Stimulated activated CD4-positive, alpha-beta T cell treated with anti-CD3 and anti-CD28 coated beads, Interleukin-12 subunit alpha, Interleukin-12 subunit beta, amount 100 ng/mL, for 48 hours (primary cell): ENCODE measurements around the gene MCTP1.

Experiments used
- DNase-seq, 3 donors: peaks; one replicate each; pipeline ENCODE4 v3.0.0-alpha.2; 2020; ENCODE audit warnings: low read depth in 2 of 3, low spot score in 1 of 3

The MCTP1 gene

DNA sequence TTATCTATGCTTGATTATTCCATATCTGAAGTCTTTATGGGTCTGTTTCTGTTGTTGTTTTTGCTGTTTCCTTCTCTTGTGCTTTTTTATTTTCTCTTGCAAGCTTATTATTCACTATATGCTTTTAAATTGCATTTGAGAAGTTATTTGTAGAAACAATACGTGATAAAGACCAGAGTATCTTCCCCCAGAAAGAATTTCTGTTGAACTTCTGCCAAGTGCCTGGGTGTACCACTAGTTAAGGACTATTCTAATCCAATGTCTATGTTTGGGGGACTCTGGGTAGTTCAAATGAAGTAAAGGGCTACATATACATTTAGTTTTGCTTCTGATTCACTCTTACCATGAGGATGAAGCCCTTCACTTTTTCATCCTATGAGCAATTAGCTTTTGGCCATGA lies 612.1 kb downstream of the MCTP1 start:
- DNase-seq, result no peak

DNA sequence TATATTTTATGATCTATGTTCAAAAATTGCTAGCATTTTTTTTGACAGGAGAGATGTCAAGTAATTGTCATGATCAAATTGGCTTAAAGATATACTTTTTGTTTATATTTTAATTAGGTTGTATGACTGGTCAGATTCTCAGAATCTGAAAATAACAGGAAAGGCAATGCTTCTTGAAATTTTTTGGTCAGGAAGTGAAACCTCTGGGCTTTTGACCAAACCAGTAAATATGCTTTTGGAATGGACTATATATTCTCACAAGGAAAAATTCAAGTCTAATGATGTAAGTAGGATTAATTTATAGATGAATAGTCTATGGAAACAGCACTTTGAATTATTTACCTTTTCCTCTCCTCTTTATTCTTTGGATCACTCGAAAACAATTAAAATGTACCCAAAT lies 614.2 kb downstream of the MCTP1 start:
- DNase-seq, result no peak

DNA sequence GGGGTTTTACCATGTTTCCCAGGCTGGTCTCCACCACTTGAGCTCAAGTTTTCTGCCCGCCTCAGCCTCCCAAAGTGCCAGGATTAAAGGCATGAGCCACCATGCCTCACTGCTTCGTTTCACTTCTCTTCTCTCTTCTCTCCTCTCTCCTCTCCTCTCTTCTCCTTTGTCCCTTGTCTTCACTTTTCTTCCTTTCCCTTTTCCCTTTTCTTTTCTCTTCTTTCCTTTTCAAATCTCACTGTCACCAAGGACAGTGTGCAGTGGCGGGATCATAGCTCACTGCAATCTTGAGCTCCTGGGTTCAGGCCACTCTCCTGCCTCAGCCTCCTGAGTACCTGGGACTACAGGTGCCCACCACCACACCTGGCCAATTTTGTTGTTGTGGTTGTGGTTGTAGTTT lies 617.0 kb downstream of the MCTP1 start:
- DNase-seq, result no peak

DNA sequence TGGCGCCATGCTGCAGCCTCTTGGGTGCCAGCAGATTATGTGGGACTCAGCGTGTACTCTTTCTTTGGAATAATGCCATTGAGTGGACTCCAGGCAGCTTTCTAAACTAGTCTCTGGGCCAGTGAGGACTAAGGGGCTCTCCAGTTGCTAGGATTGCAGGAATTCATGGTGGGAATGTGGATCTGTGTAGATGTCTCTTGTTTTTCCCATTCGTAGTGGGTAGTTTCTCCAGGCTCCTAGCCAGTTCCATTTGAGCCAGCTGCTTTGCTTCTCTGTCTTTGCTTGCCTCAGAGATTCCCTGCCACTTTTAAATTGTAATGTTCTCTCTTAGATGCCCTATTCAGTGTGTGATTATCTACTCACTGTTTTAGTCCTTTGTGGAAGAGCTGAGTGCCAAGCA lies 623.8 kb downstream of the MCTP1 start:
- no peak for DNase-seq

DNA sequence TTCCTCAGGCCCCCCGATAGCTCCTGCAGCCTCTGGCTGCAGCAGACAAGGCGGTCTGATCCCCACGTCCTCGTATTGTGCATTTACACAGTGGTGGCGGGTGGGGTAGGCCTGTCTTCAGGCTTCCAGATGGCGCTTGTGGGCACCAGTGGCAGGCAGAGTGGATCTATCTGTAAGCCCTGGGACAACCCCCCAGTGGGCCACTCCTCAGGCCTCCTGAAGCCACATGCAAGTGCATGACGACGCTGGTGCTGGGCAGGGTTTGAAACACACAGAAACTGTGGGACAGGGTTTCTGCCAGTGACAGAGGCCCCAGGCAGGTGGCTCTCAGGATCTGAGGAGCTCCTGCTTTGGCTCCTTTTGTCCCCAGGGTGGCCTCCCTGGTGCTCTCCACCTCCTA lies 624.4 kb downstream of the MCTP1 start:
- no peak for DNase-seq

DNA sequence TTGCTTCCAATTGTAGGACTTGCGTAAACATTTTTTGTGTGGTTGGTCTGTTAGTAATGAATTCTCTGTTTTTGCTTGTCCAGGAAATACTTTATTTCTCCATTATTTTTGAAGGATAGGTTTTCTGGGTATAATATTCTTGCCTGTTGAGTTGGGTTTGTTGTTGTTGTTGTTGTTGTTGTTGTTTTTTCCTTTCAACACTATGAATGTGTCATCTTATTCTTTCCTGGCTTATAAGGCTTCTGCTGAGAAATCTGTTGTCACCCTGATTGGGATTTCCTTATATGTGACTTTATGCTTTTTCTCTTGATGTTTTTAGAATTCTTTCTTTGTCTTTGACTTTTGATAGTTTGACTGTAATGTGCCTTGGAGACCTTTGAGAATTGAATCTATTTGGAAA lies 626.6 kb downstream of the MCTP1 start:
- no peak for DNase-seq
